HepG2 (cell line): ENCODE results near the gene GPC2. TPM values are rescaled to one million over a fixed set of nuclear protein-coding genes. Genes with fewer than 3 reads are reported as not detected.

Source experiments
- FOXJ3 ChIP-seq: sonication (generic); formaldehyde crosslinking; IDR thresholded peaks from 2 replicates; pipeline ENCODE4 v1.4.0; 2020; ENCODE audit warnings: missing genetic modification reagents, mild to moderate bottlenecking, borderline replicate concordance
- HMG20A ChIP-seq: IDR thresholded peaks from 2 replicates; pipeline ENCODE4 v1.6.1; 2016; ENCODE audit warnings: borderline replicate concordance
- KLF11 ChIP-seq: IDR thresholded peaks from 2 replicates; pipeline ENCODE4 v1.6.1; 2016; ENCODE audit warnings: missing compliant biosample characterization
- MIER2 ChIP-seq: IDR thresholded peaks from 2 replicates; pipeline ENCODE4 v1.6.1; 2016; ENCODE audit warnings: missing biosample characterization, missing genetic modification reagents
- NCOA5 ChIP-seq: sonication (generic); formaldehyde crosslinking; IDR thresholded peaks from 2 replicates; pipeline ENCODE4 v1.4.0; 2020; ENCODE audit warnings: missing genetic modification reagents
- NCOR1 ChIP-seq: fragments of 200-600 bp; sonication (generic); IDR thresholded peaks from 2 replicates; pipeline ENCODE4 v1.7.0; 2017; ENCODE audit warnings: antibody characterized with exemption, low read length, borderline replicate concordance
- RFXANK ChIP-seq: IDR thresholded peaks from 2 replicates; pipeline ENCODE4 v1.6.1; 2016
- TFE3 ChIP-seq: IDR thresholded peaks from 2 replicates; pipeline ENCODE4 v1.6.1; 2016
- ZBTB40 ChIP-seq, 2 experiments: fragments of 450-650 bp in 1 of 2; sonication (generic) in 1 of 2; formaldehyde crosslinking in 1 of 2; IDR thresholded peaks; 2 replicates each; pipeline versions ENCODE4 v1.6.1 to v1.8.0; 2016 to 2022; ENCODE audit warnings: antibody characterized with exemption in 1 of 2, mild to moderate bottlenecking in 1 of 2, missing genetic modification reagents in 1 of 2
- ZNF432 ChIP-seq: sonication (generic); formaldehyde crosslinking; IDR thresholded peaks from 2 replicates; pipeline ENCODE4 v1.5.0; 2020; ENCODE audit warnings: missing genetic modification reagents, mild to moderate bottlenecking, borderline replicate concordance
- ZNF563 ChIP-seq: sonication (generic); formaldehyde crosslinking; IDR thresholded peaks from 2 replicates; pipeline ENCODE4 v1.8.0; 2022; ENCODE audit warnings: mild to moderate bottlenecking, moderate library complexity, missing genetic modification reagents
- polyA plus RNA-seq, 8 experiments: library from polyadenylated mRNA; depleted of rRNA in 3 of 8; stranded (reverse) in 7 of 8; unstranded in 1 of 8; fragments of >200 nt; fragmentation: Illumina TruSeq in 4 of 8; extraction: Trizol in 4 of 8; gene quantifications; 2 replicates each; pipeline versions ENCODE4 v1.2.1 to v1.2.3, GENCODE V29; 2011 to 2016; ENCODE audit warnings: low read depth in 4 of 8, missing spikeins in 1 of 8, mixed read lengths in 1 of 8; ENCODE audit not compliant: insufficient read depth in 1 of 8
- total RNA-seq, 5 experiments: library from RNA; depleted of rRNA; stranded (reverse); fragments of >200 nt; fragmentation: Illumina TruSeq; extraction: Trizol; gene quantifications; 2 replicates each; pipeline ENCODE4 v1.2.3, GENCODE V29; 2016; ENCODE audit warnings: low read depth in 1 of 5
- TF ChIP-seq, protein P1 (sequence below): sonication (generic); formaldehyde crosslinking; IDR thresholded peaks from 2 replicates; pipeline ENCODE4 v1.9.0; 2021; ENCODE audit warnings: mild to moderate bottlenecking, missing genetic modification reagents

GPC2 gene
- total and polyA plus RNA-seq, 2 of the 13 experiments (the other 11 are each of a cell fraction or from before 2014, with no cell fraction given) = 0.64 to 0.78 TPM

GRCh38 chr7:100148559-100149328, 28.4 kb downstream of the GPC2 start, which contains the start of gene LAMTOR4 (continued):
- TF ChIP-seq ZBTB40 (IDR thresholded peaks at IDR 0.05) = no peak
- no peak for TF ChIP-seq ZBTB40 (CRISPR knock-in tag; IDR thresholded peaks at IDR 0.05)
- no peak for TF ChIP-seq FOXJ3 (CRISPR knock-in tag)
- TF ChIP-seq ZNF432 (CRISPR knock-in tag) = no peak
- peak; percentile 40; the same call in 1 of the 2 replicates for TF ChIP-seq MIER2 (CRISPR knock-in tag)
- TF ChIP-seq ZNF563 (CRISPR knock-in tag) = peak; percentile 66; the same call in 1 of the 2 replicates
- peak; percentile 93 for TF ChIP-seq TFE3
- peak; percentile 76 for TF ChIP-seq KLF11 (CRISPR knock-in tag)
- peak; percentile 90; the same call in 1 of the 2 replicates for TF ChIP-seq RFXANK
- no peak for TF ChIP-seq NCOR1
- no peak for TF ChIP-seq HMG20A (CRISPR knock-in tag)
- TF ChIP-seq, protein P1, sequence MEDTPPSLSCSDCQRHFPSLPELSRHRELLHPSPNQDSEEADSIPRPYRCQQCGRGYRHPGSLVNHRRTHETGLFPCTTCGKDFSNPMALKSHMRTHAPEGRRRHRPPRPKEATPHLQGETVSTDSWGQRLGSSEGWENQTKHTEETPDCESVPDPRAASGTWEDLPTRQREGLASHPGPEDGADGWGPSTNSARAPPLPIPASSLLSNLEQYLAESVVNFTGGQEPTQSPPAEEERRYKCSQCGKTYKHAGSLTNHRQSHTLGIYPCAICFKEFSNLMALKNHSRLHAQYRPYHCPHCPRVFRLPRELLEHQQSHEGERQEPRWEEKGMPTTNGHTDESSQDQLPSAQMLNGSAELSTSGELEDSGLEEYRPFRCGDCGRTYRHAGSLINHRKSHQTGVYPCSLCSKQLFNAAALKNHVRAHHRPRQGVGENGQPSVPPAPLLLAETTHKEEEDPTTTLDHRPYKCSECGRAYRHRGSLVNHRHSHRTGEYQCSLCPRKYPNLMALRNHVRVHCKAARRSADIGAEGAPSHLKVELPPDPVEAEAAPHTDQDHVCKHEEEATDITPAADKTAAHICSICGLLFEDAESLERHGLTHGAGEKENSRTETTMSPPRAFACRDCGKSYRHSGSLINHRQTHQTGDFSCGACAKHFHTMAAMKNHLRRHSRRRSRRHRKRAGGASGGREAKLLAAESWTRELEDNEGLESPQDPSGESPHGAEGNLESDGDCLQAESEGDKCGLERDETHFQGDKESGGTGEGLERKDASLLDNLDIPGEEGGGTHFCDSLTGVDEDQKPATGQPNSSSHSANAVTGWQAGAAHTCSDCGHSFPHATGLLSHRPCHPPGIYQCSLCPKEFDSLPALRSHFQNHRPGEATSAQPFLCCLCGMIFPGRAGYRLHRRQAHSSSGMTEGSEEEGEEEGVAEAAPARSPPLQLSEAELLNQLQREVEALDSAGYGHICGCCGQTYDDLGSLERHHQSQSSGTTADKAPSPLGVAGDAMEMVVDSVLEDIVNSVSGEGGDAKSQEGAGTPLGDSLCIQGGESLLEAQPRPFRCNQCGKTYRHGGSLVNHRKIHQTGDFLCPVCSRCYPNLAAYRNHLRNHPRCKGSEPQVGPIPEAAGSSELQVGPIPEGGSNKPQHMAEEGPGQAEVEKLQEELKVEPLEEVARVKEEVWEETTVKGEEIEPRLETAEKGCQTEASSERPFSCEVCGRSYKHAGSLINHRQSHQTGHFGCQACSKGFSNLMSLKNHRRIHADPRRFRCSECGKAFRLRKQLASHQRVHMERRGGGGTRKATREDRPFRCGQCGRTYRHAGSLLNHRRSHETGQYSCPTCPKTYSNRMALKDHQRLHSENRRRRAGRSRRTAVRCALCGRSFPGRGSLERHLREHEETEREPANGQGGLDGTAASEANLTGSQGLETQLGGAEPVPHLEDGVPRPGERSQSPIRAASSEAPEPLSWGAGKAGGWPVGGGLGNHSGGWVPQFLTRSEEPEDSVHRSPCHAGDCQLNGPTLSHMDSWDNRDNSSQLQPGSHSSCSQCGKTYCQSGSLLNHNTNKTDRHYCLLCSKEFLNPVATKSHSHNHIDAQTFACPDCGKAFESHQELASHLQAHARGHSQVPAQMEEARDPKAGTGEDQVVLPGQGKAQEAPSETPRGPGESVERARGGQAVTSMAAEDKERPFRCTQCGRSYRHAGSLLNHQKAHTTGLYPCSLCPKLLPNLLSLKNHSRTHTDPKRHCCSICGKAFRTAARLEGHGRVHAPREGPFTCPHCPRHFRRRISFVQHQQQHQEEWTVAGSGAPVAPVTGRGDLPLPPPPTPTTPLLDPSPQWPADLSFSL (CRISPR knock-in tag) = no peak
- no peak for TF ChIP-seq NCOA5
